ENCODE data around the gene FAM171A2.

DNA sequence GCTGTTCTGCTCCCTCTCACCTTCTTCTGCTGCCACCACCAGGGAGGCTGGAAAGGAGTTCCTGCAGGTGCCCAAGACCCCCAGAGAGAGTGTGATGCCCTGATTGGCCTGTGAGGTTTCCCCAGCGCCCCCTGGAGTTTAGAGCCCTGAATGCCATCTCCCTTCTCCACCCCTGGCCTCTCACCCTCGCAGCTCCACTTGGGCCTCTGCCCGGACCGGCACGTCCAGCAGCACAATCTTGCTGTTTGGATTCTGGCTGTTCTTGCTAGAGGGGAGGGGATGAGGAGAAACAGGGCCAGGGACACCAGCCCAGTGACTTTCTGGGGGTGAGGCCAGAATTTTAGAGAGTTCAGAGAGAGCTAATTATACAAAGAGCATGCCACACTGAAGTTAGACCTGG, 12.5 kb upstream of the FAM171A2 start:
- TF ChIP-seq, protein P1, sequence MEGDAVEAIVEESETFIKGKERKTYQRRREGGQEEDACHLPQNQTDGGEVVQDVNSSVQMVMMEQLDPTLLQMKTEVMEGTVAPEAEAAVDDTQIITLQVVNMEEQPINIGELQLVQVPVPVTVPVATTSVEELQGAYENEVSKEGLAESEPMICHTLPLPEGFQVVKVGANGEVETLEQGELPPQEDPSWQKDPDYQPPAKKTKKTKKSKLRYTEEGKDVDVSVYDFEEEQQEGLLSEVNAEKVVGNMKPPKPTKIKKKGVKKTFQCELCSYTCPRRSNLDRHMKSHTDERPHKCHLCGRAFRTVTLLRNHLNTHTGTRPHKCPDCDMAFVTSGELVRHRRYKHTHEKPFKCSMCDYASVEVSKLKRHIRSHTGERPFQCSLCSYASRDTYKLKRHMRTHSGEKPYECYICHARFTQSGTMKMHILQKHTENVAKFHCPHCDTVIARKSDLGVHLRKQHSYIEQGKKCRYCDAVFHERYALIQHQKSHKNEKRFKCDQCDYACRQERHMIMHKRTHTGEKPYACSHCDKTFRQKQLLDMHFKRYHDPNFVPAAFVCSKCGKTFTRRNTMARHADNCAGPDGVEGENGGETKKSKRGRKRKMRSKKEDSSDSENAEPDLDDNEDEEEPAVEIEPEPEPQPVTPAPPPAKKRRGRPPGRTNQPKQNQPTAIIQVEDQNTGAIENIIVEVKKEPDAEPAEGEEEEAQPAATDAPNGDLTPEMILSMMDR (IDR thresholded peaks at IDR 0.05): peak; percentile 63
- no peak for TF ChIP-seq ZFX (IDR thresholded peaks at IDR 0.05; ENCODE audit: borderline replicate concordance)
